ENCODE data around the gene AFAP1.

Gene AFAP1

DNA sequence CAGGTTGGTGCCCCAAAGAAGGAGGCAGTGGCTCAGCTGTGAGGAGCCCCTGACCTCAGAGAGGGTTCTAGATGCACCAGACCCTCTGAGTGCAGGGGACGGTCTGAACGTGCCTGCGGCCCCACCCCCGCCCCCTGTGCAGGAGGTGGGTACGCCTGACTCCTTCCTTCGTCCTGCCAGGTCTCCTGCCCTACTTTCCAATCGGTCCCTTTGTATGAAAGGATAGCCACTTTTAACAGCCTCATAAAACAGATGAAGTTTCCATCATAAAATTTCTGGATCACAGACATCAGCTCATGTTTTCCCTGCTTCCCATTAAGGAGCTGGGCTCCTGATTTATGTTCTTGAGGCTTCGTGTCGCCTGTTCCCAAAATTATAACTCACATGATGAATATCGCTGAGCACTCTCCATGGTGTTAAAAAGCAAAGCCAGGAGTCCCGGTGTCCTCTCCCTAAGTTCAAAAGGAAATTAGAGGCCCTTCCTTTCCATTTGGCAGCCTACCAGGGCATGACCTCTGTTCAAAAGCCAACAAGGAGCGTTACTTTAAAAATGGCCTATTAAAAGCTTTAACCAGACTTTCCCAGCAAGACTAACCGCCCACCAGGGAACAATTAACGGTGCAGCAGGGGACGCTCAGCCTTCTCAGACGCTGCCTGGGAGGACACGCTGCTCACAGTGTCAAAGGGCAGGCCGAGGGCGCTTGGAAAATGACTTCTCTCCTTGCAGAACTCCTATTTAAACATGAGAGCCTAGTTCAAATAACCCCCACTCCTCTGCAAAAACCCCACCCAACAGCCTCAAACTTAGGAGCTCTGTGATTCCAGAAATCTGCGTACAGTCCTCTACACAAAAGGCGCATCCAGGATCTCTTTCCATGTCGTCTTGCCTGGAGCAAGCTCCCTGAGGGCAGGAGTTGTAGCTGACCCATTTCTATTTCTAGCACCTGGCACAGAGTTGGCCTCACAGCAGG is 181.9 kb downstream of the AFAP1 start:
- Mint-ChIP-seq H3K9me3 (no peaks in the 10 kb centered on the region), H3K4me3 (no peak overlapping the region), H3K4me1 (peaks cover 53% of the 10 kb centered on the region), H3K27me3 (no peaks in the 10 kb centered on the region), H3K27ac (peak overlapping the region; percentile 69 to 83)
- DNase-seq (no peak), ATAC-seq (no peak)

DNA sequence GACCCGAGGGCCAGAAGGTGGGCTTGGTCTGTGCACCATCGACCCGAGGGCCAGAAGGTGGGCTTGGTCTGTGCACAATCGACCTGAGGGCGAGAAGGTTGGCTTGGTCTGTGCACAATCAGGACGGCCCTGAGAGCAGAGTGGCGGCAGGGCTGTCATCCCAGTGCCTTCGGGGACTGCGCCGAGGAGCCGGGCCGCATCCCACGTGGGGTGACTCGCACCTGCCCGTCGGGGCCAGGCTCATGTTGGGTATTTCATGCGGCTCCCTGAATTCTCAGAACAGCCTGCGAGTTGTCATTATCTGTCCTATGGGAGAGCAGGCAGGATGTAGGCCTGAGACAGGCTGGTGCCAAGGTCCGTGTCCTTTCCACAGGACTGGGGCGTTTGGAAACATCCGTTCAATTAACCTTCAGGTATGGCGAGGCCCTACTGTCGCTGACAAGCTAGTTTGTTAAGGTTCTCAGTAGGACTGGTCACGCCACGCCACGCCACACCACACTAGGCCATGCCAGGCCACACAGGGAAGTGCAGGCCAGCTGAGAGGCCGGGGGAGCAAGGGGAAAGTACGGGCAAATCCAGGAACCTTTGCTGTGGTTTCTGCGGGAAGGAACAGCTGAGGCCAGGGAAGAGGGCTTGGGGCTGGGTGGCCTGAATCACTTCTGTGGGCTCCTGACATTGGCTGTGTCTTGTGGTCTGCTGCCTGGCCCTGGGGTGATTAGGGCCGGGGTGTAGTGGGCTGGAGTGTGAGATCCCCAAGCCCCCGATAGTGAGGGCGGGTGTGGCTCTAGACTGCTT is 182.9 kb downstream of the AFAP1 start:
- Mint-ChIP-seq H3K4me3 (no peak overlapping the region), H3K27ac (peak overlapping the region in 1 of 2 donors; percentile 80), H3K27me3 (no peaks in the 10 kb centered on the region), H3K9me3 (no peaks in the 10 kb centered on the region), H3K4me1 (peaks cover 50% of the 10 kb centered on the region)
- DNase-seq (no peak), ATAC-seq (no peak)

GRCh38 chr4:7756071-7756470 is 183.6 kb downstream of the AFAP1 start:
- Mint-ChIP-seq H3K27me3 (no peaks in the 10 kb centered on the region), H3K4me1 (peaks cover 50% of the 10 kb centered on the region), H3K4me3 (no peak overlapping the region), H3K27ac (no peak overlapping the region), H3K9me3 (no peaks in the 10 kb centered on the region)
- DNase-seq (no peak), ATAC-seq (no peak)

- Mint-ChIP-seq H3K4me3 (no peak overlapping the region), H3K4me1 (peaks cover 51% of the 10 kb centered on the region), H3K27ac (no peak overlapping the region), H3K9me3 (no peaks in the 10 kb centered on the region), H3K27me3 (no peaks in the 10 kb centered on the region)
- no peak for DNase-seq
- no peak for ATAC-seq
These were observed 184.1 kb downstream of the AFAP1 start for GRCh38 chr4:7755561-7755960.

- H3K27me3 Mint-ChIP-seq, result no peaks in the 10 kb centered on the region
- ATAC-seq (no peak), DNase-seq (no peak)
- no peaks in the 10 kb centered on the region for H3K9me3 Mint-ChIP-seq
- no peak overlapping the region for H3K4me3 Mint-ChIP-seq
- H3K4me1 Mint-ChIP-seq, result peaks cover 51% of the 10 kb centered on the region
- peak overlapping the region in 1 of 2 donors; percentile 43 for H3K27ac Mint-ChIP-seq
These were observed 184.9 kb downstream of the AFAP1 start for GRCh38 chr4:7754565-7755262.

DNA sequence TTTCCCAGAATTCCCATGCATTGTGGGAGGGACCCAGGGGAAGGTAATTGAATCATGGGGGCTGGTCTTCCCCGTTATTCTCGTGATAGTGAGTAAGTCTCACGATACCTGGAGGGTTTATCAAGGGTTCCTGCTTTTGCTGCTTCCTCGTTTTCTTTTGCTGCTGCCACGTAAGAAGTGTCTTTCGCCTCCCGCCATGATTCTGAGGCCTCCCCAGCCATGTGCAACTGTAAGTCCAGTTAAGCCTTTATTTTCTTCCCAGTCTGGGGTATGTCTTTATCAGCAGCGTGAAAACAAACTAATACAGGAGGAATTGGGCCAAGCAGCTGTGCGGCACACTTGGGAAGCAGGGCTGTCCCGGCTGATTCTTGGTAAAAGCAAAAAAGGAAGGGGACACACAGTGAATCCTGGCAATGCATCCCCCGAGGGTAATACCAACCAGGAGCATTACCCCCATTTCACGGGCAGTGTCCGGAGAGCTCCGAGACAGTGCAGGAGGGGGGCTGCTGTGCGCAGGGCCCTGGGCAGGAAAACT is 185.7 kb downstream of the AFAP1 start:
- no peak overlapping the region for H3K27ac Mint-ChIP-seq
- ATAC-seq (no peak), DNase-seq (no peak)
- no peaks in the 10 kb centered on the region for H3K9me3 Mint-ChIP-seq
- no peaks in the 10 kb centered on the region for H3K27me3 Mint-ChIP-seq
- H3K4me3 Mint-ChIP-seq, result no peak overlapping the region
- H3K4me1 Mint-ChIP-seq, result peaks cover 51% of the 10 kb centered on the region

DNA sequence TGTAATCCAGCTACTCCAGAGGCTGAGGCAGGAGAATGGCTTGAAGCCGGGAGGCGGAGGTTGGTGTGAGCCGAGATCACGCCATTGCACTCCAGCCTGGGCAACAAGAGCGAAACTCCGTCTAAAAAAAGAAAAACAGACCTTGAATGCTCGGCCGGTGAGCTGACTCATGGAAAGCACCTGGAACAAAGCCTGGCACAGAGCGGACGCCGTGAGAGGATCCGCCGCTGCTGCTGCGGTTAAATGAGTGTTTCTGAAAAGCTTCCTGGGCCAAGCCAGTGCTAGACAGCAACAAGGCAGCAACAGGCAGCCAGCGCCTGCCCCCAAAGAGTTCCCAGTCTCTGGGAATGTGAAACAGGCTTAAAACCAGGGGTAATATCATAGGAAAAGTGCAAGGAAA is 186.4 kb downstream of the AFAP1 start:
- Mint-ChIP-seq H3K9me3 (no peaks in the 10 kb centered on the region), H3K27ac (no peak overlapping the region), H3K27me3 (no peaks in the 10 kb centered on the region), H3K4me1 (peaks cover 53% of the 10 kb centered on the region), H3K4me3 (no peak overlapping the region)
- DNase-seq (no peak), ATAC-seq (no peak)

GRCh38 chr4:7752649-7753048 is 187.0 kb downstream of the AFAP1 start:
- no peak for DNase-seq
- ATAC-seq, result no peak

DNA sequence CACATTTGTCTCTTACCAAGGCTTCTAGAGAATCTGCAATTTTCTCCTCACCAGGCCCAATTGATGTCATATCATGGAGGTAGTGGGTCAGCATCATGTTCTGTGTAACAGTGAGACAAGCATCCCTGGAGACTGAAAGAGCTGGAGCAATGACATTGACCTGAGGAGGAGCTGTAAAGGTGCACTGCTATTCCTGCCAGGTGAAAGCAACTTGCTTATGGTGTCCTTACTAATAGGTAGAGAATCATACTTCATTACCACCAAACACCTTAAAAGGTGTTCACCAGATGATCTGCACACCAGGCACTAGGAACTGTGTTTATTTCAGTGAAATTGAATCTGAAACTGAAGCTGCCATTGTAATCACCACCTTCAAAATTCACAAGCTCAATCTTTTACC is 188.7 kb downstream of the AFAP1 start:
- DNase-seq, result no peak
- H3K27me3 Mint-ChIP-seq, result peaks cover 10% of the 10 kb centered on the region
- no peaks in the 10 kb centered on the region for H3K9me3 Mint-ChIP-seq
- peaks cover 38% of the 10 kb centered on the region for H3K4me1 Mint-ChIP-seq
- ATAC-seq, result no peak
- H3K27ac Mint-ChIP-seq, result peak overlapping the region in 1 of 2 donors; percentile 12
- H3K4me3 Mint-ChIP-seq, result no peak overlapping the region

More at GRCh38 chr4:7752649-7753048, 187.0 kb downstream of the AFAP1 start:
- H3K27me3 Mint-ChIP-seq, result peaks cover 3% of the 10 kb centered on the region
- H3K4me3 Mint-ChIP-seq, result no peak overlapping the region
- H3K9me3 Mint-ChIP-seq, result no peaks in the 10 kb centered on the region
- H3K4me1 Mint-ChIP-seq, result peaks cover 49% of the 10 kb centered on the region
- H3K27ac Mint-ChIP-seq, result no peak overlapping the region

DNA sequence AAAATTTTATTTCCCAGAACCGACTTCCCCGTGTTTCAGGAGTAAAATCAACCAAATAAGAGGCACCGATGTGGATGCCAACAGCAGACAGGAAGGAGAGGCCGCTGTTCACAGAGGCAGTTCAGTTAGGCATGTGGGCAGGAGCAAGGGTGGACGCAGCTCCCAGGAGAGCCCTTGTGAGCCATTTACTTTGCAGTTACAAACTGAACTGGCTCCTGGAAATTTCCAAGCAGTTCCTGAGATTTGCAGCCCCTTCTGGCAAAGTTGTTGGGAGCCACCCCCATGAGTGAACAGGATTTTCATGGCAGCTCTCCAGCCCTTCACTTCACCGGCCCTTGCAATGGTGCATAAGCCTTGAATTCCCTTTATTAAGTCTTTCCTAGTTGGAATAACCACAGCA is 189.1 kb downstream of the AFAP1 start:
- H3K27me3 Mint-ChIP-seq, result peaks cover 10% of the 10 kb centered on the region
- no peaks in the 10 kb centered on the region for H3K9me3 Mint-ChIP-seq
- no peak overlapping the region for H3K4me3 Mint-ChIP-seq
- H3K27ac Mint-ChIP-seq, result no peak overlapping the region
- ATAC-seq (no peak), DNase-seq (no peak)
- peaks cover 38% of the 10 kb centered on the region for H3K4me1 Mint-ChIP-seq

GRCh38 chr4:7747566-7747965 is 192.1 kb downstream of the AFAP1 start:
- Mint-ChIP-seq H3K4me1 (peaks cover 44% of the 10 kb centered on the region), H3K9me3 (no peaks in the 10 kb centered on the region), H3K27ac (peak overlapping the region in 1 of 2 donors; percentile 35), H3K27me3 (peaks cover 10% of the 10 kb centered on the region), H3K4me3 (no peak overlapping the region)
- DNase-seq, result no peak
- no peak for ATAC-seq

DNA sequence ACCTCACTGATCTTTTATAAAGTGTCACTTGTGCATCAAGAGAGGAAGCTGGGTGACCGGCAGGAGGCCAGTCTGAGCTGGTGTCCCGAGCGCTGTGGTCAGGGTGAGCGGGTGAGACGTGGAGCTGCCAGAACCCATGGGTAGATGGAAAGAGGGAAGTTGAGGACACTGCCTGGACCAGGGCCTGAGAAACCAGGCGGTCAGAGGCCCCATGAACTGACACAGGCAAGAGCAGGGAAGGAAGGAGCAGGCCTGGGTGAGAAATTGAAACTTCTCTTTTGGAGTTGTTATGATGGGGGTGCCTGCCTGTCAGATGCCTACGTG is 192.6 kb downstream of the AFAP1 start:
- Mint-ChIP-seq H3K27me3 (peaks cover 10% of the 10 kb centered on the region), H3K4me3 (no peak overlapping the region), H3K4me1 (peaks cover 44% of the 10 kb centered on the region), H3K9me3 (no peaks in the 10 kb centered on the region), H3K27ac (no peak overlapping the region)
- DNase-seq (no peak), ATAC-seq (no peak)

- Mint-ChIP-seq H3K27me3 (peaks cover 10% of the 10 kb centered on the region), H3K4me1 (peaks cover 41% of the 10 kb centered on the region), H3K9me3 (no peaks in the 10 kb centered on the region), H3K4me3 (no peak overlapping the region), H3K27ac (no peak overlapping the region)
- ATAC-seq (no peak), DNase-seq (no peak)
These were observed 193.2 kb downstream of the AFAP1 start for GRCh38 chr4:7746351-7747061.

- DNase-seq, result no peak
- H3K9me3 Mint-ChIP-seq, result no peaks in the 10 kb centered on the region
- peaks cover 10% of the 10 kb centered on the region for H3K27me3 Mint-ChIP-seq
- ATAC-seq, result no peak
- H3K4me3 Mint-ChIP-seq, result no peak overlapping the region
- no peak overlapping the region for H3K27ac Mint-ChIP-seq
- peaks cover 30% of the 10 kb centered on the region for H3K4me1 Mint-ChIP-seq
These were observed 194.3 kb downstream of the AFAP1 start for GRCh38 chr4:7745301-7745885.
